Smooth muscle cell (in vitro differentiated cells): ENCODE measurements around the gene FERMT3. TPM values are rescaled to one million over a fixed set of nuclear protein-coding genes. Genes with fewer than 3 reads are reported as not detected.

Source experiments
- DNase-seq: peaks from one replicate; lab custom pipeline; 2025; ENCODE audit not compliant: unreplicated experiment; lab: John Stamatoyannopoulos, UW
- H2AFZ ChIP-seq: fragments of 200-600 bp; sonication (generic); 2 replicates; pipeline ENCODE4 v1.6.0; 2016; ENCODE audit warnings: antibody characterized with exemption, low read depth, mild to moderate bottlenecking
- H3F3A ChIP-seq: fragments of 200-600 bp; sonication (generic); 2 replicates; pipeline ENCODE4 v1.6.0; 2017; ENCODE audit warnings: antibody characterized with exemption, low read depth
- H3K27ac ChIP-seq: fragments of 200-600 bp; sonication (generic); 2 replicates; pipeline ENCODE4 v1.5.1; 2016; ENCODE audit warnings: low read depth, mild to moderate bottlenecking
- H3K27me3 ChIP-seq: fragments of 200-600 bp; sonication (generic); 2 replicates; pipeline ENCODE4 v1.6.1; 2016; ENCODE audit warnings: low read depth, mild to moderate bottlenecking
- H3K36me3 ChIP-seq: fragments of 200-600 bp; sonication (generic); 2 replicates; pipeline ENCODE4 v1.5.1; 2016; ENCODE audit warnings: low read depth
- H3K4me1 ChIP-seq: fragments of 200-600 bp; sonication (generic); 2 replicates; pipeline ENCODE4 v1.5.1; 2016; ENCODE audit warnings: low read depth
- H3K4me2 ChIP-seq: fragments of 200-600 bp; sonication (generic); 2 replicates; pipeline ENCODE4 v1.6.0; 2016; ENCODE audit warnings: mild to moderate bottlenecking
- H3K4me3 ChIP-seq: fragments of 200-600 bp; sonication (generic); 2 replicates; pipeline ENCODE4 v1.5.1; 2016; ENCODE audit warnings: mild to moderate bottlenecking
- H3K79me2 ChIP-seq: fragments of 200-600 bp; sonication (generic); 2 replicates; pipeline ENCODE4 v1.6.0; 2016; ENCODE audit warnings: low read depth, mild to moderate bottlenecking
- H3K9ac ChIP-seq: fragments of 200-600 bp; sonication (generic); 2 replicates; pipeline ENCODE4 v1.6.0; 2016; ENCODE audit warnings: low read depth
- H3K9me3 ChIP-seq: fragments of 200-600 bp; sonication (generic); replicated peaks from 2 replicates; pipeline ENCODE4 v1.5.1; 2016; ENCODE audit warnings: low read depth
- H4K20me1 ChIP-seq: fragments of 200-600 bp; sonication (generic); 2 replicates; pipeline ENCODE4 v1.6.0; 2016; ENCODE audit warnings: low read depth
- CTCF ChIP-seq: fragments of 200-600 bp; sonication (generic); IDR thresholded peaks from 2 replicates; pipeline ENCODE4 v1.5.1; 2017; ENCODE audit warnings: borderline replicate concordance, mild to moderate bottlenecking, antibody characterized with exemption; ENCODE audit not compliant: insufficient read depth, poor library complexity, severe bottlenecking
- WGBS: methylation state at CpG from one replicate; pipeline ENCODE4 v1.1.7; 2016; ENCODE audit warnings: low lambda C conversion rate; 5-methylcytosine and 5-hydroxymethylcytosine counted together
- polyA plus RNA-seq: library from polyadenylated mRNA; unstranded; fragments of >200 nt; fragmentation: Nextera tagmentation; extraction: Ambion mirVana; gene quantifications from 2 replicates; pipeline ENCODE4 v1.2.1, GENCODE V29; 2016
- total RNA-seq: library from RNA; depleted of rRNA; stranded (reverse); fragments of >200 nt; gene quantifications from 2 replicates; pipeline ENCODE4 v1.2.3, GENCODE V29; 2014

FERMT3 gene
- total and polyA plus RNA-seq, 2 experiments from 2014 or later: 1.2 to 3.7 TPM

DNA sequence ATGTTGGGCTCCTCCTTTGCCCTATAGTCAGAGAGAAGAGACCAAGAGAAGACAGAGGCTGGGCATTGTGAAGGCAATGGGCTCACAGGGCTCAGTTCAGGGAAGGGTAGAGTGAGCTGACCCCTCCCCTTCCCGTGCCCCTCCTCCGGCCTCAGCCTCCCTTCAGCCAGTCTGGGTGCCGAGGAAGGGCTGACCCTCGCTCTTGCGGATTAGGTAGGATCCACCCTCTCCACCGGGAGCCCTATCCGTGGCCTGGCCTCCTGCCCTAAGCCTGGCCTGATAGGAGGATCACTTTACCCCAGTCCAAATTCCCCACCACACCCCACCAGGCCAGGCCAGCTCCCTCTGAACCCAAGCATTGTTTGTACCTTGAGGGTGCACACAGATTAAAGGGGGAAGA, 42.1 kb downstream of the FERMT3 start:
- Histone ChIP-seq H3K4me3 (no peak overlapping the region), H3K27me3 (no peaks in the 10 kb centered on the region), H3K79me2 (peaks cover 23% of the 10 kb centered on the region), H3K36me3 (no peaks in the 10 kb centered on the region), H3K27ac (no peak overlapping the region), H3K4me1 (peaks cover 23% of the 10 kb centered on the region), H3K9ac (no peak overlapping the region), H3K9me3 (no peaks in the 10 kb centered on the region), H3K4me2 (no peak overlapping the region), H2AFZ (no peak overlapping the region), H4K20me1 (peaks cover 25% of the 10 kb centered on the region), H3F3A (peaks cover 7% of the 10 kb centered on the region)
- TF ChIP-seq CTCF: no peak
- 59% methylated on average over 6 of the region's 7 CpGs for WGBS
- no peak for DNase-seq

- H3K27ac ChIP-seq: no peak overlapping the region
- peaks cover 23% of the 10 kb centered on the region for H3K79me2 ChIP-seq
- no peak overlapping the region for H2AFZ ChIP-seq
- no peaks in the 10 kb centered on the region for H3K36me3 ChIP-seq
- no peaks in the 10 kb centered on the region for H3K9me3 ChIP-seq
- H4K20me1 ChIP-seq: peaks cover 26% of the 10 kb centered on the region
- peaks cover 4% of the 10 kb centered on the region for H3F3A ChIP-seq
- no peak overlapping the region for H3K4me2 ChIP-seq
- TF ChIP-seq CTCF: no peak
- WGBS: 90% methylated on average over 4 of the region's 4 CpGs
- H3K27me3 ChIP-seq: no peaks in the 10 kb centered on the region
- no peak overlapping the region for H3K9ac ChIP-seq
- H3K4me1 ChIP-seq: peaks cover 23% of the 10 kb centered on the region
- H3K4me3 ChIP-seq: no peak overlapping the region
- DNase-seq: no peak
These were observed 42.5 kb downstream of the FERMT3 start for GRCh38 chr11:64249038-64249437.

DNA sequence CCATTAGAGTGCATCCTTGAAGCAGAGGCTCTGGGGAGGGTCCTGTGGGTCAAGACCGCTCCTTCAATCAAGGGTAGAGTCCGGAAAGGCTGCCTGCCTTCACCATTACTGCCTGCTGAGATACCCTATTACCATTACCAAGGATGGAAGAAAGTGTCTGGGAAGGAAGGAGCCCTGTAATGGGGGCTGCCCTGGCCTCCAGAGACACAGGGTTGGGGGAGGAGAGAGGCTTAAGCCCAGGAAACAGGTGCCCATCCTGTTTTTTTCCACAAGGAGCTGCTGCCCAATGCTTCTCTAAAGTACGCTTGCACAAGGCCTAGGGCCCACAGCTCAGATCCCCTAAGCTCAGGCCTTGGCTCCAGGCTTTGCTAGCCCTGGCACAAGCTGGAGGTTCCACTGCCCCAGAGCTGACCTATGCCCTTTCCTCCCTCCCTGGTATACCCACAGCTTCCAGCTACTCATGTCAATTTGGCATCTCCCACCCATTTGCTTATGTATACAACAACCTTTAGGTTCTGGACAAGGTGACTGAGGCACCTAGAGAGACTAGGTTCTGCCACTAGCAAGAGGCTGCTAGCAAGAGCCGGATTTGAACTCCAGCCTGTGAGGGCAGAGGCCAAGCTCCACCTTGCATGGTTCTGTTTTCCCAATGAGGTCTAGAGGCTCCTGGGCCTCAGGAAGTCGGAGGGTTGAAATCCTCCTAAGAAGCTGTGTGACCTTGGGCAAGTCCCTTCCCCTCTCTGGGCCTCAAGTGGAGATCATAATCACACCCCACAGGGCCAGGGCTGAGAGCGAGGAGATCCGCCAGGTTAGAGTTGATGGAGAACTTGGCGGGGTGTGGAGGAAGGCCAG, 43.3 kb downstream of the FERMT3 start:
- TF ChIP-seq CTCF: no peak
- Histone ChIP-seq H3K9ac (no peak overlapping the region), H3K27ac (no peak overlapping the region), H3K27me3 (no peaks in the 10 kb centered on the region), H3K4me1 (peaks cover 23% of the 10 kb centered on the region), H4K20me1 (peaks cover 33% of the 10 kb centered on the region), H2AFZ (no peak overlapping the region), H3K9me3 (no peaks in the 10 kb centered on the region), H3K79me2 (peaks cover 23% of the 10 kb centered on the region), H3F3A (peaks cover 4% of the 10 kb centered on the region), H3K4me2 (no peak overlapping the region), H3K4me3 (no peak overlapping the region), H3K36me3 (no peaks in the 10 kb centered on the region)
- WGBS: 87% methylated on average over 8 of the region's 8 CpGs
- DNase-seq: no peak
